K562 (cell line): ENCODE measurements around the gene ZFAND6. TPM values are rescaled to one million over a fixed set of nuclear protein-coding genes. Genes with fewer than 3 reads are reported as not detected.
A peak's percentile ranks its signal among the peaks of the same experiment; 100 is the strongest.

Source experiments
- AFF4 ChIP-seq: sonication (generic); formaldehyde crosslinking; IDR thresholded peaks from 2 replicates; pipeline ENCODE4 v1.8.0; 2023; ENCODE audit warnings: mild to moderate bottlenecking, missing genetic modification reagents
- ARID1B ChIP-seq: fragments of 450-650 bp; IDR thresholded peaks from 2 replicates; pipeline ENCODE4 v1.6.1; 2016; ENCODE audit warnings: antibody characterized with exemption, mild to moderate bottlenecking, inconsistent platforms
- ATF7 ChIP-seq: fragments of 450-650 bp; IDR thresholded peaks from 2 replicates; pipeline ENCODE4 v1.7.1; 2014; ENCODE audit warnings: mild to moderate bottlenecking, moderate library complexity
- ELF1 ChIP-seq: fragments of 200-800 bp; sonication (Bioruptor generic); IDR thresholded peaks from 2 replicates; pipeline ENCODE4 v1.6.1; 2016; ENCODE audit warnings: missing genetic modification characterization, missing compliant biosample characterization
- KDM5B ChIP-seq: fragments of 200-600 bp; sonication (generic); IDR thresholded peaks from 2 replicates; pipeline ENCODE4 v1.6.1; 2012; ENCODE audit warnings: low read depth, mild to moderate bottlenecking, moderate library complexity, low read length, control low read depth, inconsistent platforms; ENCODE audit not compliant: insufficient replicate concordance
- KLF1 ChIP-seq: fragments of 450-650 bp; IDR thresholded peaks from 2 replicates; pipeline ENCODE4 v1.6.1; 2016; ENCODE audit warnings: missing genetic modification characterization, missing compliant biosample characterization
- MAFG ChIP-seq: fragments of 450-650 bp; conservative IDR thresholded peaks from 2 replicates; pipeline ENCODE4 v1.6.1; 2016; ENCODE audit warnings: missing genetic modification characterization, missing compliant biosample characterization
- MAX ChIP-seq: sonication (generic); formaldehyde crosslinking; IDR thresholded peaks from 2 replicates; pipeline ENCODE4 v1.9.0; 2022; ENCODE audit warnings: mild to moderate bottlenecking, missing genetic modification reagents
- PBX2 ChIP-seq, 2 experiments: IDR thresholded peaks in 1 of 2; conservative IDR thresholded peaks in 1 of 2; 2 replicates each; pipeline ENCODE4 v1.6.1; 2016; ENCODE audit warnings: low read depth in 2 of 2, mild to moderate bottlenecking in 1 of 2, missing compliant biosample characterization in 1 of 2, missing genetic modification characterization in 1 of 2, moderate library complexity in 1 of 2
- PHF8 ChIP-seq: fragments of 200-600 bp; sonication (generic); IDR thresholded peaks from 2 replicates; pipeline ENCODE4 v1.6.1; 2012; ENCODE audit warnings: mixed run types, mild to moderate bottlenecking, inconsistent platforms, low read length, moderate library complexity, borderline replicate concordance
- PRDM10 ChIP-seq: fragments of 450-650 bp; IDR thresholded peaks from 2 replicates; pipeline ENCODE4 v1.6.1; 2018; ENCODE audit not compliant: partially characterized antibody
- RFX5 ChIP-seq: IDR thresholded peaks from 2 replicates; pipeline ENCODE4 v1.6.1; 2011; ENCODE audit warnings: low read depth, mild to moderate bottlenecking, improper control_type of control experiment, low read length
- TGIF2 ChIP-seq: sonication (generic); formaldehyde crosslinking; IDR thresholded peaks from 2 replicates; pipeline ENCODE4 v1.8.1; 2022; ENCODE audit warnings: mild to moderate bottlenecking, missing genetic modification reagents, moderate library complexity
- TOE1 ChIP-seq, 2 experiments: fragments of 450-650 bp in 1 of 2; sonication (generic) in 1 of 2; formaldehyde crosslinking in 1 of 2; IDR thresholded peaks; 2 replicates each; pipeline versions ENCODE4 v1.7.1 to v1.8.0; 2016 to 2022; ENCODE audit warnings: borderline replicate concordance in 2 of 2, mild to moderate bottlenecking in 2 of 2, antibody characterized with exemption in 1 of 2, inconsistent platforms in 1 of 2, low read depth in 1 of 2, missing genetic modification reagents in 1 of 2, moderate library complexity in 1 of 2
- ZKSCAN8 ChIP-seq: fragments of 200-800 bp; sonication (Bioruptor generic); IDR thresholded peaks from 2 replicates; pipeline ENCODE4 v1.6.1; 2016; ENCODE audit warnings: missing genetic modification characterization, missing compliant biosample characterization
- ZNF212 ChIP-seq: fragments of 450-650 bp; formaldehyde crosslinking; IDR thresholded peaks from 2 replicates; pipeline ENCODE4 v1.4.0; 2020; ENCODE audit warnings: mild to moderate bottlenecking
- polyA plus RNA-seq, 8 experiments: library from polyadenylated mRNA; depleted of rRNA in 4 of 8; stranded (reverse) in 5 of 8; unstranded in 3 of 8; fragments of >200 nt; fragmentation: Nextera tagmentation in 2 of 8; fragmentation: Illumina TruSeq in 1 of 8; extraction: Ambion mirVana in 2 of 8; extraction: Trizol in 1 of 8; gene quantifications; 2 replicates each; pipeline versions ENCODE4 v1.2.1 to v1.2.3, GENCODE V29; 2011 to 2014; ENCODE audit warnings: inconsistent platforms in 1 of 8, missing spikeins in 1 of 8
- total RNA-seq, 7 experiments: library from RNA; depleted of rRNA in 6 of 7; stranded (reverse); fragments of >200 nt in 6 of 7; fragmentation: Illumina TruSeq in 2 of 7; extraction: Trizol in 2 of 7; gene quantifications; 2 replicates each; pipeline versions ENCODE4 v1.2.1 to v1.2.3, GENCODE V29; 2011 to 2021; ENCODE audit warnings: low replicate concordance in 1 of 7

The ZFAND6 gene
- total and polyA plus RNA-seq, 9 of the 15 experiments (the other 6 are each of a cell fraction or from before 2014, with no cell fraction given): 53.9 to 206 (median 88.9) TPM

GRCh38 chr15:80072285-80072994, 13.0 kb downstream of the ZFAND6 start (continued):
- TF ChIP-seq MAX (no peak), PHF8 (no peak), PRDM10 (no peak), ELF1 (tag) (no peak), KDM5B (no peak), AFF4 (no peak), RFX5 (no peak), TGIF2 (CRISPR knock-in tag) (no peak), ARID1B (no peak), TOE1 (IDR thresholded peaks at IDR 0.05; ENCODE audit: borderline replicate concordance) (peak; percentile 86), TOE1 (CRISPR knock-in tag; IDR thresholded peaks at IDR 0.05; ENCODE audit: borderline replicate concordance, low read depth) (no peak), ZKSCAN8 (CRISPR knock-in tag) (no peak), PBX2 (CRISPR knock-in tag; IDR thresholded peaks at IDR 0.05; ENCODE audit: low read depth) (no peak), PBX2 (tag; conservative IDR thresholded peaks at IDR 0.05; ENCODE audit: low read depth) (peak; percentile 90), ZNF212 (CRISPR knock-in tag) (no peak), ATF7 (peak; percentile 28; the same call in 1 of the 2 replicates), MAFG (tag) (no peak), KLF1 (no peak)
